K562 (cell line): Measurements from ENCODE around the gene SLC22A4. TPM values are rescaled to one million over a fixed set of nuclear protein-coding genes. Genes with fewer than 3 reads are reported as not detected.
A peak's percentile ranks its signal among the peaks of the same experiment; 100 is the strongest.

ENCODE experiments used
- BACH1 ChIP-seq: fragments of 200-800 bp; sonication (Bioruptor generic); IDR thresholded peaks from 2 replicates; pipeline ENCODE4 v1.6.1; 2016; ENCODE audit warnings: missing genetic modification characterization, missing compliant biosample characterization
- CSDE1 ChIP-seq, 2 experiments: fragments of 450-650 bp; IDR thresholded peaks; 2 replicates each; pipeline ENCODE4 v1.6.1; 2016; ENCODE audit warnings: mild to moderate bottlenecking in 1 of 2
- DDX20 ChIP-seq: fragments of 450-650 bp; IDR thresholded peaks from 2 replicates; pipeline ENCODE4 v1.6.1; 2016; ENCODE audit warnings: missing genetic modification characterization, low read depth, mild to moderate bottlenecking, missing compliant biosample characterization, moderate library complexity
- HIVEP1 ChIP-seq: fragments of 250-450 bp; sonication (Bioruptor Pico); IDR thresholded peaks from 2 replicates; pipeline ENCODE4 v1.4.0; 2020; ENCODE audit warnings: mild to moderate bottlenecking
- IFI16 ChIP-seq: fragments of 250-450 bp; sonication (Bioruptor Pico); IDR thresholded peaks from 2 replicates; pipeline ENCODE4 v2.1.2; 2022; ENCODE audit warnings: mild to moderate bottlenecking, inconsistent platforms
- KLF1 ChIP-seq: fragments of 450-650 bp; IDR thresholded peaks from 2 replicates; pipeline ENCODE4 v1.6.1; 2016; ENCODE audit warnings: missing genetic modification characterization, missing compliant biosample characterization
- NFYB ChIP-seq: IDR thresholded peaks from 2 replicates; pipeline ENCODE4 v1.6.1; 2011; ENCODE audit warnings: mild to moderate bottlenecking, moderate library complexity; ENCODE audit not compliant: insufficient read length; ENCODE audit errors: extremely low read depth
- PRDM10 ChIP-seq: fragments of 450-650 bp; IDR thresholded peaks from 2 replicates; pipeline ENCODE4 v1.6.1; 2018; ENCODE audit not compliant: partially characterized antibody
- RBFOX2 ChIP-seq: fragments of 200-400 bp; formaldehyde crosslinking; IDR thresholded peaks from 2 replicates; pipeline ENCODE4 v1.6.1; 2017; ENCODE audit warnings: low read depth, mild to moderate bottlenecking, low read length, moderate library complexity
- SIRT6 ChIP-seq: IDR thresholded peaks from one replicate; pipeline ENCODE4 v1.6.1; 2012; ENCODE audit warnings: low read depth, mild to moderate bottlenecking, control low read depth, inconsistent platforms, low read length, moderate library complexity
- SLC30A9 ChIP-seq: fragments of 250-450 bp; sonication (Bioruptor Pico); IDR thresholded peaks from 2 replicates; pipeline ENCODE4 v1.8.0; 2022; ENCODE audit warnings: mild to moderate bottlenecking, moderate library complexity
- SMARCA5 ChIP-seq: fragments of 450-650 bp; IDR thresholded peaks from 2 replicates; pipeline ENCODE4 v1.6.1; 2016
- TCF7 ChIP-seq: sonication (generic); IDR thresholded peaks from 2 replicates; pipeline ENCODE4 v1.6.1; 2016; ENCODE audit warnings: antibody characterized with exemption, borderline replicate concordance
- ZBTB11 ChIP-seq, 3 experiments: fragments of 200-800 bp in 1 of 3; fragments of 250-450 bp in 1 of 3; fragments of 450-650 bp in 1 of 3; sonication (Bioruptor Pico) in 1 of 3; sonication (Bioruptor generic) in 1 of 3; formaldehyde crosslinking in 1 of 3; IDR thresholded peaks; 2 replicates each; pipeline versions ENCODE4 v1.6.1 to v1.8.0; 2016 to 2022; ENCODE audit warnings: mild to moderate bottlenecking in 2 of 3, missing genetic modification characterization in 2 of 3, missing compliant biosample characterization in 1 of 3, moderate library complexity in 1 of 3
- ZKSCAN3 ChIP-seq: fragments of 250-450 bp; sonication (Bioruptor Pico); IDR thresholded peaks from 2 replicates; pipeline ENCODE4 v1.4.0; 2020
- ZNF347 ChIP-seq: fragments of 450-650 bp; formaldehyde crosslinking; IDR thresholded peaks from 2 replicates; pipeline ENCODE4 v1.4.0; 2020; ENCODE audit warnings: low read depth, mild to moderate bottlenecking, moderate library complexity
- ZNF398 ChIP-seq: fragments of 250-450 bp; sonication (Bioruptor Pico); IDR thresholded peaks from 2 replicates; pipeline ENCODE4 v1.8.0; 2021; ENCODE audit warnings: moderate library complexity, mild to moderate bottlenecking, inconsistent platforms
- ZNF511 ChIP-seq: sonication (generic); formaldehyde crosslinking; IDR thresholded peaks from 2 replicates; pipeline ENCODE4 v1.8.0; 2022; ENCODE audit warnings: mild to moderate bottlenecking, missing genetic modification reagents
- ZNF57 ChIP-seq: fragments of 450-650 bp; formaldehyde crosslinking; IDR thresholded peaks from 2 replicates; pipeline ENCODE4 v1.4.0; 2020; ENCODE audit warnings: mild to moderate bottlenecking, moderate library complexity
- ZNF583 ChIP-seq: fragments of 250-450 bp; sonication (Bioruptor Pico); IDR thresholded peaks from 2 replicates; pipeline ENCODE4 v1.4.0; 2020
- polyA plus RNA-seq, 8 experiments: library from polyadenylated mRNA; depleted of rRNA in 4 of 8; stranded (reverse) in 5 of 8; unstranded in 3 of 8; fragments of >200 nt; fragmentation: Nextera tagmentation in 2 of 8; fragmentation: Illumina TruSeq in 1 of 8; extraction: Ambion mirVana in 2 of 8; extraction: Trizol in 1 of 8; gene quantifications; 2 replicates each; pipeline versions ENCODE4 v1.2.1 to v1.2.3, GENCODE V29; 2011 to 2014; ENCODE audit warnings: inconsistent platforms in 1 of 8, missing spikeins in 1 of 8
- total RNA-seq, 7 experiments: library from RNA; depleted of rRNA in 6 of 7; stranded (reverse); fragments of >200 nt in 6 of 7; fragmentation: Illumina TruSeq in 2 of 7; extraction: Trizol in 2 of 7; gene quantifications; 2 replicates each; pipeline versions ENCODE4 v1.2.1 to v1.2.3, GENCODE V29; 2011 to 2021; ENCODE audit warnings: low replicate concordance in 1 of 7

The SLC22A4 gene
- total and polyA plus RNA-seq, 9 of the 15 experiments (the other 6 are each of a cell fraction or from before 2014, with no cell fraction given), result 2.7 to 9.5 (median 6.2) TPM

GRCh38 chr5:132313961-132314432 lies 19.8 kb downstream of the SLC22A4 start (continued):
- TF ChIP-seq ZKSCAN3 (CRISPR knock-in tag) (no peak), ZNF583 (peak; percentile 62; the same call in 1 of the 2 replicates), ZNF398 (CRISPR knock-in tag) (no peak), IFI16 (CRISPR knock-in tag) (no peak), SMARCA5 (no peak), KLF1 (tag) (no peak), PRDM10 (peak; percentile 79), SLC30A9 (CRISPR knock-in tag) (no peak), BACH1 (no peak), ZNF57 (CRISPR knock-in tag) (no peak), ZNF511 (CRISPR knock-in tag) (no peak), CSDE1 (IDR thresholded peaks at IDR 0.05) (no peak), NFYB (no peak), DDX20 (tag) (no peak), ZBTB11 (CRISPR knock-in tag; IDR thresholded peaks at IDR 0.05) (no peak), SIRT6 (no peak), RBFOX2 (no peak), HIVEP1 (CRISPR knock-in tag) (no peak), TCF7 (no peak), ZNF347 (no peak)
